ENCODE data around the gene ANKRD6. TPM values are rescaled to one million over a fixed set of nuclear protein-coding genes. Genes with fewer than 3 reads are reported as not detected.

ANKRD6 gene
- total and polyA plus RNA-seq, 2 experiments from 2014 or later, result 9.3 to 20.9 TPM

- Histone ChIP-seq H3K79me2 (no peaks in the 10 kb centered on the region), H3K9me2 (replicated peaks; ENCODE audit: insufficient read depth) (no peaks in the 10 kb centered on the region), H3K9me3 (ENCODE audit: low read depth) (no peaks in the 10 kb centered on the region), H3K4me3 (no peak overlapping the region), H4K20me1 (ENCODE audit: insufficient read depth, poor library complexity, severe bottlenecking) (no peaks in the 10 kb centered on the region), H3K4me1 (ENCODE audit: insufficient read depth) (peaks cover 4% of the 10 kb centered on the region), H3K4me2 (no peak overlapping the region), H3K36me3 (replicated peaks; ENCODE audit: insufficient read depth, low read depth) (peaks cover 3% of the 10 kb centered on the region), H3K27me3 (no peaks in the 10 kb centered on the region), H2AFZ (no peak overlapping the region), H3K27ac (no peak overlapping the region)
- no peak for DNase-seq (ENCODE audit: low spot score)
- 86% methylated on average over 3 of the region's 3 CpGs for WGBS (ENCODE audit: low lambda C conversion rate, missing lambda C conversion rate)
- TF ChIP-seq CTCF (IDR thresholded peaks at IDR 0.05; ENCODE audit: poor library complexity) (no peak), EZH2phosphoT487 (IDR thresholded peaks at IDR 0.05; ENCODE audit: low read depth, severe bottlenecking, unreplicated experiment) (no peak), EZH2 (IDR thresholded peaks at IDR 0.05; ENCODE audit: borderline replicate concordance) (no peak)
These were observed 245.6 kb downstream of the ANKRD6 start for GRCh38 chr6:89678531-89678930.

- TF ChIP-seq EZH2 (IDR thresholded peaks at IDR 0.05; ENCODE audit: borderline replicate concordance) (no peak), CTCF (IDR thresholded peaks at IDR 0.05; ENCODE audit: poor library complexity) (no peak), EZH2phosphoT487 (IDR thresholded peaks at IDR 0.05; ENCODE audit: low read depth, severe bottlenecking, unreplicated experiment) (no peak)
- Histone ChIP-seq H3K9me2 (replicated peaks; ENCODE audit: insufficient read depth) (no peaks in the 10 kb centered on the region), H3K4me2 (no peak overlapping the region), H4K20me1 (ENCODE audit: insufficient read depth, poor library complexity, severe bottlenecking) (no peaks in the 10 kb centered on the region), H3K36me3 (replicated peaks; ENCODE audit: insufficient read depth, low read depth) (peaks cover 3% of the 10 kb centered on the region), H3K27me3 (no peaks in the 10 kb centered on the region), H3K4me1 (ENCODE audit: insufficient read depth) (peaks cover 4% of the 10 kb centered on the region), H3K9me3 (ENCODE audit: low read depth) (no peaks in the 10 kb centered on the region), H2AFZ (no peak overlapping the region), H3K79me2 (no peaks in the 10 kb centered on the region), H3K27ac (no peak overlapping the region), H3K4me3 (no peak overlapping the region)
- WGBS (ENCODE audit: low lambda C conversion rate, missing lambda C conversion rate), result 90% methylated on average over 6 of the region's 6 CpGs
- DNase-seq (ENCODE audit: low spot score), result no peak
These were observed 246.5 kb downstream of the ANKRD6 start for GRCh38 chr6:89679215-89680120.

- 90% methylated on average over 2 of the region's 2 CpGs for WGBS (ENCODE audit: low lambda C conversion rate, missing lambda C conversion rate)
- TF ChIP-seq EZH2 (IDR thresholded peaks at IDR 0.05; ENCODE audit: borderline replicate concordance) (no peak), CTCF (IDR thresholded peaks at IDR 0.05; ENCODE audit: poor library complexity) (no peak), EZH2phosphoT487 (IDR thresholded peaks at IDR 0.05; ENCODE audit: low read depth, severe bottlenecking, unreplicated experiment) (no peak)
- no peak overlapping the region for H3K27ac ChIP-seq
- no peaks in the 10 kb centered on the region for H3K9me3 ChIP-seq (ENCODE audit: low read depth)
- no peaks in the 10 kb centered on the region for H3K9me2 ChIP-seq (replicated peaks; ENCODE audit: insufficient read depth)
- H4K20me1 ChIP-seq (ENCODE audit: insufficient read depth, poor library complexity, severe bottlenecking), result no peaks in the 10 kb centered on the region
- H3K4me1 ChIP-seq (ENCODE audit: insufficient read depth), result peaks cover 4% of the 10 kb centered on the region
- no peaks in the 10 kb centered on the region for H3K27me3 ChIP-seq
- H3K36me3 ChIP-seq (replicated peaks; ENCODE audit: insufficient read depth, low read depth), result peaks cover 3% of the 10 kb centered on the region
- DNase-seq (ENCODE audit: low spot score), result no peak
- H3K4me2 ChIP-seq, result no peak overlapping the region
- H3K79me2 ChIP-seq, result no peaks in the 10 kb centered on the region
- no peak overlapping the region for H3K4me3 ChIP-seq
- H2AFZ ChIP-seq, result no peak overlapping the region
These were observed 247.2 kb downstream of the ANKRD6 start for GRCh38 chr6:89680150-89680549.
